Bone marrow (tissue), 2 donors: ENCODE data around the gene NRDC.
"Not testable (repeated sequence)": the region's sequence is repeated elsewhere in the genome, so short reads cannot be mapped to it uniquely, and the experiment has no call there.

ENCODE experiments used
- DNase-seq, 2 donors: peaks; one replicate each; lab custom pipeline; 2025; lab: John Stamatoyannopoulos, UW

Gene NRDC

DNA sequence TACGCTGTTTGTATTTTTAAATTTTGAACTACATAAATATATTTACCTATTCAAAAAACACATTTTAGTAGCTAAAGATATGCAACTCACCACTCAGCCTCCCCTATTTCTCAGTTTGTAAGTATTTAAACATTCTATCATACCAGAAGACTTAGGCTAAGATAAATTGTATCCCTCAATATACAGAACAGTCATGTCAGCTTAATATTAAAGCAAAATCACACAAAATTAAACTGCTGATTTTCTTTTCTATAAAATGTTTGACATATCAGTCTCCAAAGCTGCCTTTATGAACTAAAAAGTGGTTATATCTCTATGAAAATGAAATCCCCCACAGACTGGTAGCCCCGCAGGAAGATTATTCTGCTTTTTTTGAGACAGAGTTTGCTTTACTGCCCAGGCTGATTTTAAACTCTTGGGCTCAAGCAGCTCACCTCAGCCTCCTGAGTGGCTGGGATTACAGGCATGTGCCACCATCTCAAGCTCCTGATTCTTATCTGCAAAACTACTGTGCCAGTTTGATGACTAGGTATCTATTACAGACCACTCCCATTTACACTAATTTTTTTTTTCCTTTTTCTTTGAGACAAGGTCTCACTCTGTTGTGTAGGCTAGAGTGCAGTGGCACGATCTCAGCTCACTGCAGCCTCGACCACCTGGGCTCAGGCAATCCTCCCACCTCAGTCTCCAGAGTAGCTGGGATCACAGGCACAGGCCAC, 37.6 kb downstream of the NRDC start:
- no peak for DNase-seq

DNA sequence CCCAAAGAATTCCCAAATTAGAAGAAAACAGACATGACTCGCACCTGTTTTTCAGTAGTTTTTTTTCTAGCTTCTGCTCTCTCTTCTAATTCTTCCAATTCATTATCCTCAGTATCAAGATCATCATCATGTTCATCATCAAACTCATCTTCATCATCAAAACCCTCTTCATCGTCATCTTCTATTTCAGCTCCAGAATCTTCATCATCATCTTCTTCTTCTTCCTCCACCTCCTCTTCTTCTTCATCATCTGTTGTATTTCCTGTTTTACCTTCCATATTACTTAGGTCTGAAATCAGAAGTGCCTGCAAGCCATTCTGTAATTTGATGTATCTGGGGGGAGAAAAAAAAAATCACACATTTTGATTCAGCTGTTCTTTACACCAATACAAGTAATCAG, 38.3 kb downstream of the NRDC start:
- no peak for DNase-seq

DNA sequence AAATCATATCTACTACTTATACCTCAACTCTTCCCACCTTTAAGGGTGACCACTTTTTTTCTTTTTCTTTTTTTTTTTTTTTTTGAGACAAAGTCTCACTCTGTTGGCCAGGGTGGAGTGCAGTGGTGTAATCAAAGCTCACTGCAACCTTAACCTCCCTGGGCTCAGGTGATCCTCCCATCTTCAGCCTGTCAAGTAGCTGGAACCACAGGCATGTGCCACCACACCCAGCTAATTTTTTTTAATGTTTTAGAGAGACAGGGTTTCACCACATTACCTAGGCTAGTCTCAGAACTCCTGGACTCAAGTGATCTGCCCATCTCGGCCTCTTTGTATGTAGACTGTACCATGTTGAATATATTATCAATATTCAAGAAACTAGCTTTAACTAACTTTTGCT, 39.4 kb downstream of the NRDC start:
- DNase-seq = no peak

DNA sequence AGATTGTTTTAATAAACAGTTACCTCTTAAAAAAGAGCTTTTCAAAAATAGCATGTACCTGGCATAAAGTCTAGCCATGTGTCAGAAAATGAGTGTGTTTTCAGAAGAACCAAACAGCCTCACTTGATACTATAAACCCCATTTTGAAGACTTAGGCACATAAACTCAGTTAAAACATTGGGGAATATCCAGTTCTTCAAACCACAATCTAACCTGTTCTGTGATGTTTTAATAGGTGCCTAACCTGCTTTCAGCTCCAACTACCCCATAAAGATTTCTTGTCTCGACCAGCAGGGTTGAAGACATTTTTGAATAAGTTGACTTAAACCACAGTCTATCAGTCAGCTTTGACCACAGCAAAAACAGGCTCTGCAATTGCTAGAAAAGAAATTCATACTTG, 41.3 kb downstream of the NRDC start:
- no peak for DNase-seq

DNA sequence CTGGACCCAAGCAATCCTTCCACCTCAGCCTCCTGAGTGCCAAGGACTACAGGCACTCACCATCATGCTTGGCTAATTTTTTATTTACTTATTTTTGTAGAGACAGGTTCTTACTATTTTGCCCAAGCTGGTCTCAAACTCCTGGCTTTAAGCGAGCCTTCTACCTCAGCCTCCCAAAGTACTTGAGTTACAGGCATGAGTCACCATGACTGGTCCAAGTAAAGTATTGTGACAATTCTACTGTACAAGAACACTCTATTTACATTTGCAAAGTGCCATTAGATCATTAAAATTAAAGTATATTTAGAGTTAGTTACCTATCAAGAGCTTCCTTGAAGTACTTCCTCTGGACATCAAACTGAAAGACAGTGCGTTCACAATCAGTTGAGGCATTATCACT, 44.8 kb downstream of the NRDC start:
- no peak for DNase-seq

DNA sequence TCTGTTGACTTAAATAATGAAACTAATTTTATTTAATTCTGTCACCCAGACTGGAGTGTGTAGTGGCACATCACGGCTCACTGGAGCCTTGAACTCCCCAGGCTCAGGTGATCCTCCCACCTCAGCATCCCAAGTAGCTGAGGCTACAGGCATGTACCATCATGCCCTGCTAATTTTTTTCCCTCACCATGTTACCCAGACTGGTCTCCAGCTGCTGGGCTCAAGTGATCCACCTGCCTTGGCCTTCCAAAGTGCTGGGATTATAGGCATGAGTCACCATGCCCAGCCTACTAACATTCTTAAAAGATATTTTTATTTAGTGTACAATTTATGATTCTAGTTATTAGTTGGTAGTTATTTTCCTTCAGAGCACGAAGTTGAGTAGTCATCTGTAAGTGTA, 49.5 kb downstream of the NRDC start:
- DNase-seq = no peak

DNA sequence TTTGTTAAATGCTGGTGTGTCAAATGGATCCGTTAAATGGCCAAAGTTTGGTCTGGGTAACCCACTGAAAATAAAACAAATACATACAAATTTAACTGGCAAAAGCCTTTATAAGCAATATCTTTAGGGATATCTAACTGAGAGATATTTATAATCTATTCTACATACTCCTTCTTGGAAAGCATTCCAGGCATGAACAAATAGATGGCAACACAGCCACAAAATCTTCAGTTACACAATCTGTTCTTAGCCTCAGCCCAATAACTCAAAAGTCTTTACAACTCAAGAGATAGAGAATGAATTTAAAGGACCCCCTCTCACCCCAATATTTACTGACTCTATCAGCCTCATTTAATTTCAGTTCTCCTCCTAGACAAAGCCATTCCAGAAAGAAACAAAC, 58.7 kb downstream of the NRDC start:
- DNase-seq = no peak

DNA sequence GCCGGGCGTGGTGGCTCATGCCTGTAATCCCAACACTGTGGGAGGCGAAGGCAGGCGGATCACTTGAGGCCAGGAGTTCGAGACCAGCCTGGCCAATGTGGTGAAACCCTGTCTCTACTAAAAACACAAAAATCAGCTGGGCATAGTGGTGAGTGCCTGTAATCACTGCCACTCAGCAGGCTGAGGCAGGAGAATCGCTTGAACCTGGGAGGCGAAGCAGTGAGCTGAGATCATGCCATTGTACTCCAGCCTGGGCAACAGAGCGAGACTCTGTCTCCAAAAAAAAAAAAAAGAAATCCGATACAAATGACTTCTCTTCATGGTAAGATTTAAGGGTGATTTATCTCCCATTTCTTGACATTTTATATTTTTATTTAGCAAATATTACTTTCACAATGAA, 59.5 kb downstream of the NRDC start:
- not testable (repeated sequence) for DNase-seq

DNA sequence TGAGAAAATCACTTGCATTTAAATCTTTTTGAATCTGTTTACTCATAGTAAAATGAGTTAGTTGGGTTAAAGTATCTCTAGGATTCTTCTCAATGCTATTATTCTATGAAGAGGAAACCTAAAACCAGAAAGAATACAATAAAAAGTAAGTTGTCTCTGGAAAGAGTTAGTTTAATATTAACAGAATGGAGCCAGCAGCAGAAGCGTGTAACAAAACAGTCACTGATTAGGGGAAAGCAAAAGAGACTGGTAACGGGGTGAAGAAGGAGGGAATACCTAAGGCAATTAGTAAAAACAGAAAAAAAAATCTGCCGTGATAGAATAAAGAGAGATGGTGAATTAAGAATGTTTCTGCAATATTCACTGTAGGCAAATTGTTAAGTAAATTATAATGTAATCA, 60.0 kb downstream of the NRDC start:
- no peak for DNase-seq

DNA sequence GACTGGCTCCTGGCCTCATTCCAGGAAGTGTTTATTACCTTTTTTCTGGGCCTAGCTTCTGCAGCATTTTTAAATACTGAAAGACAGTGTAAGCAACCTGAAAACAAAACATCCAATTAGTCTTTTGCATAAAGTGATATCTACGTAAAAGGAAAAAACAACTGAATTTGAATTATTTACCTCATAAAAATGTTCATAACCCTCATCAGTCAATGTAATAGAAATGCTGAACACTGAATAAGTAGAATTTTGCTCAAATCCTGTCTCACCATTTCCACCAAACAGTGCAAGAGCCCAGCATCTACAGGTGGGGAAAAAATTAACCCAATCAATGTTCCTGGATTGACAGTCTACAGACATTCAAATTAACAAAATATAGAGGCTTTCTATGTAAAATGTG, 64.0 kb downstream of the NRDC start:
- no peak for DNase-seq

DNA sequence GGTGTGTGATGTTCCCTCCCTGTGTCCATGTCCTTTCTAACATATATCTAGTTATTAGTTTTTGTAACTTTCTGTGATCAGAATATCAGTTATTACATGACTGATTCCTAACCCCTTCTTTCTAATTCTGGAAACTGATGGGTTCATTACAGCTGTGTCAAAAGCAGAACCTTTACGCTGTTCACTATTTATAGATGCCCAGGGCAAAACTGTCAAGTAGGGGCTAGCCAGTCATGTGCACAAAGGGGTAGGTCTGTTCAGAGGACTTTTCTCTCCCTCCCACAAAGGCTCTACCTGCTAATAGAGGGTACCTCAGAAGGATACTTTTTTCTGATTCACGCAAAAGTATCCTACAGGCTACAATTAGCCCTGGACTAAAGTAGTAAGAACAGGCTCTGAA, 79.2 kb downstream of the NRDC start:
- DNase-seq = no peak

DNA sequence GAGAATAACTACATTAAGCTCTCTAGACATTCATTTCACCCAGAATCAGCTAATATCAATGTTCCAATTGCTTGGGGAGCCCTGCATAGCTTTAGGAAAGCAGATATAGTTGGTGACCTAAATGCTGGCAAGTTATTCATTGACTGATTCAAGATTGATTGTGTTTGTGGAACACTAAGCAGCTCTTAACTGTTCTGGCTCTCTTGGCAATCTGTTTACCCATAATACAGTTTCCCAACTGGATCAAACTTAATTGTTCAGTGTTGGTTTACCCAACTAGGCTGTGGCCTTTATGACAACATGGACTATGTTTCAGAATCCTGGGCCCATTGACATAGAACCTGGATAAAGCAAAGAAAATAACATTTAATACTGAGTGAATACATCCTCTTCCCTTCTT, 83.7 kb downstream of the NRDC start:
- DNase-seq = no peak

DNA sequence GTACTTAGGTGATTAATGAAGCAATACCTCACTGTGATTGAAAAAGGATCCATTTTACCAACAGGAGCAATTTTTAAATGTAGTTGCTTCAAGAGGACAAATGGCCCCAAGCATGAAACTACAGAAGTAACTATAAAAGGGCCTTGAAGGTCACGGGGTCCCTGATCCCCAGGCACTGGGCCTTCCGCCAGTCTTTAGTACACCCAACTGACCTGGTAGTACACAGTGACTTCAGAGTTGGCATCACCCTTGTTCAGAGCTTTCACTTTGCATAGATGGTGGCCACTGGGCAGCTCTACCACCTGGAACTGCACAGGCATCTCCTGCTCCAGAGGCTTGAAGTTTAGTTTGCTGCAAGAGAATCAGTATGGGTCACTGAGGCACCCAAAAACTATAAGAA, 84.3 kb downstream of the NRDC start:
- DNase-seq = no peak

DNA sequence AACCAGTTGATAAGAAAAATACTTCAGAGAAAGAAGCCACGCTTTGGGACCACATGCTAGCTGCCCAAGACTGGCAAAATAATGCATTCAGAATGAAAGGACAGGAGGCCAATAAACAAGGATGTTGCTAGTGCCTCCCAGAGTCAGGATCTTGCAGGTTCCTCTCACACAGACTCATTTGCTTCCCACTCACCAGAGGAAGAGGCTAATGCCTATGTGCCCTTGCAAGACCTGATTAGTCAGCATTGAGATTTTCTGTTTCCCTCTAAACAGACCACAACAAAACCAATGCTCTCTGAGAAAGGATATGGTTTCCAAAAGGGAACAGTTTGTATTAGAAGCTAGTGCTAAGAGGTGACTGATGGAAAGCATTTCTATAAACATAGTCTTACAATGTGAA, 85.7 kb downstream of the NRDC start:
- DNase-seq = peak in 1 of 2 donors; percentile 49

DNA sequence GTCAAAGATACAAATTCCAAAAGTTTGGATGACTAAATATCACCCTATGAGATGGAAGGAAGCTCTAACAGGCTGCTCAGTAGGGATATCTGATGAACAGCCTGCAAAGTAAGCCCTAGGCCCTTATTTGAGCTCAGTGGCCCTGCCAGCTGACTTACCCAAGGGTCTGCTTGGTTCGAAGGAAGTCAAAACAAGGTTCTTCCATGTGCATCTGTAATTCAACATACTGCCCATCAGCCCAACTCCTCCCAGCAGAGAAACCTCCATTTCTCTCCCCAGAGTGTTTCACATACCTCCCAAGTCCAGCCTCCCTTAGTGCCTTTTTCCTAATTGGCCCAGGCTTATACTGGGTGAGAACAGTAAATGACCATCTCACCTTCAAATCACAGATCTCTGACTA, 86.6 kb downstream of the NRDC start:
- no peak for DNase-seq

DNA sequence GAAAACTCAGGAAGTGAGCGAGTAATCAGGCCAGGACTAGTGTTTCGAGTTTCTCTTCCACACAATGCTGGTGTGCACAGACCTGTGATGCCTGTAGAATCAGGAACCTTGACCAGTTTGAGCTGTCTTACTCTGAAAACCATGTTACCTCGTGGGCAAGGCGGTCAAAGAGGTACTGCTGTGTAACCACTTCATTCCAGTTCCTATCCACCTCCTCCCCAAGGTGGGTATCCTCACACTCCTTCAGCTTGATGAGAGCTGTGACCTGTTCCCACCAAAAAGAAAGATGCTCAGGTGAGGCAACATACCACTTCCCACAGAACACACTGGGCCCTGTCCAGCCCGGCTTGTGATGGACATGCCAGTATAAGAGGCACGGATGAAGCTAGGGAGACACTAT, 88.1 kb downstream of the NRDC start:
- no peak for DNase-seq

DNA sequence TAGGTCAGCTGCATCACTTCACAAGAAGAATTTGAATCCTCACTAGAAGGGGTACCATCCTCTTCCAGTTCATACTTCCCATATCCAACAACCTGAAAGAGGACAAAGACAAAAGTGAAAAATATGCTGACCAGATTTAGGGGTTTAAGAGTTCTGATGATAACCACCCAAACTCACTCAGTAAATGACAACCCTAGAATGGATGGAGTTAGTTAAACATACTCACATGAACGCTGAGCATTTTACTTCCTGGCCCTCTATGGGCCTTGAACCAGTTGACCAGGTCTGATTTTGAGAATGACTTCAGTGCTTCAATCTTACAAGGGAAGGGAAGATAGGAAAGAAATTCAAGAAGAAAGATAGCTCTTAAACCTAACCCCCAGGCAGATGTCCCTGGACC, 89.2 kb downstream of the NRDC start:
- no peak for DNase-seq

DNA sequence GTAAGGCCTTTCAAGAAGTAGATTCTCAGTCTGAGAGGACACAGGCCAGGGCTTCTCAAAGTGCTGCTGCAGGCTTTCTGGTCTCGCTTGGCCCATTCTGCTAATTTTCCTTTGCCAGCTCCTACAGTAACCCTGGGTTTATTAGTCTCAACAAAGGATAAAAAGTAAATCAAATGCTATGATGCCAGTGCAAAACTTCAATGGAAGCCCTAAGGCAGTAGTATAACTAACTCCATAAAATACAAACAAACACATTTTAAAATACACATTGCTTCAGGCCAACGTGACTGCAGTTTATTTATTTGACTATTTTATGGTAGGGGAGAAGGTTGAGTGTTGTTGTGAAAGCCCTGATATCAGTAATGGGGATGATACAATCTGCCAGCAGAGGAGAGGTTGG, 89.6 kb downstream of the NRDC start:
- no peak for DNase-seq

DNA sequence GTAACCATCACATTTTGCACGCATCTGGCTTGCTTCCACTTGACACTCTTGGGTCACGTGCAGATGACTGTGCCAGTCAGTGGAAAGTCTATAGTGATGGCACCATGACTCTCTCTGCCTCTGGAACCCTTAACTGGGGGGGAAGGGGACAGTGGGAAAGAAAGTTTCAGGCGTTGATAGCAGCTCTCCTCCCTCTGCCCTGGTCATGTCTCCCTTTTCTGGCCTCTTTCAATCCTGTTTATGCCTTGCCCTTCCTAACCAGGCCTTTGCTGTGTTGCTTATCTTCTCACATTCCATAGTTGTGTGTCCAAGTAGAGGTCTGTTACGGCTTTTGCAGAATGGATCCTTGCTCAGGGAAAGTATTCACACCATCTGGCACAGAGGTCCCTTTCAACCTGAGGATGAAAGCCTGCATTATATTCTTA, 93.5 kb downstream of the NRDC start:
- DNase-seq = no peak

DNA sequence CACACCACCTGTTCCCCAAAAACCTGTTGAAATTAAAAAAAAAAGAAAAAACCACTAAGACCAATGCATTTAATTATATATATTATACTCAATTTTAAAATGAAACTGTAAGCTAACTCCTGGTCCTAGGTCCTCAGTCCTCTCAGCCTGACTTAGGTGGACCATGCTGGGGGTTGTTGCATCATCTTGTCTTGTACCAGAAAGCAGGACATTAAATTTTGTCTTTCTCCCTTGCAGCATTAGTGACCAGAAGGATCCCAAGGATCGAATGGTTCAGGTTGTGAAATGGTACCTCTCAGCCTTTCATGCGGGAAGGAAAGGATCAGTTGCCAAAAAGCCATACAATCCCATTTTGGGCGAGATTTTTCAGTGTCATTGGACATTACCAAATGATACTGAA, 97.6 kb downstream of the NRDC start:
- no peak for DNase-seq

DNA sequence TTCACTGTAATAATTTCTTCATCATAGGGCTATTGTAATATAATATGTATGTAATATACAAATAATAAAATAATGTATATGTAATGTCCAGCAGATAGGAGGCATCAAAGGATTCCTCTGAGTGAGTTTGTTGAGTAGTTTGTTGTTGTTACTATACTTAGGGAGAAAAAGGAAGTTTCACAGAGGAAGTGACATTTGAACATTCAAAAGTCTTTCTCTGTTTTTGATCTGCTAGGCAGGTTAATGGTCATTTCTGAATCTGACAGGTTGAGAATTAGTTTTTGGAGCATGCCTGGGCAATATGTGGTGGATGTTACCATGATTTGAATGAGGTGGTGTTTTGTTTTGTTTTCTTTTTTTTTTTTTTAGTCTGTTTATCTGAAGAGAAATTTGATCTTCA, 102.1 kb downstream of the NRDC start:
- no peak for DNase-seq

DNA sequence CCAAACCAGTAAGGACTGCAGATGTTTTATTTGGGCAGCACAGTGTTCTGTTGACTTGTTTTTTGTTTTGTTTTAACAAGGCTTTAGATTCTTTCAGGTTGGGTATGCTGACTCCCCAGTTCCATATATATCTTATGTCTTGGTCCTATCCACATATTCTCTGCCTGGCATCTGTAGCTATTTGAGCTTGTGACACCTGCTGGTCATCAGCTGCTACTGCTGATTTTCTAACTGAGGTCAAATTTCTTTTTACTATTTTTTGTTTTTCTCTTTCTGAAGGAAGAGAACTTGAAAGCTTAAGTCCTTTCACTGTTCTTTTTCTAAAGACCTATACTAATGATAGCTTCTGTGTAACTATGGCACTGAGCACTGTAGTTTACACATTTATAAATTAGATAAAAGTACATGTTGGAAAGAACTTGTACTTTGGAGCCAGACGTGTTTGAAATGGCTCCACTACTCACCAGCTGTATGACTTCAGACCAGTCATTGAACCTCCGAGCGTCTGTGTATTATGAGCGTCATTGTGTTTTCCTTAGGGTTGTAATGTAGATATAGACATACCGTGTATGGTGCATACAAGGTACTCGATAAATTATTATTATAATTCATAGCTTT, 109.4 kb downstream of the NRDC start:
- peak in 1 of 2 donors; percentile 32 for DNase-seq

DNA sequence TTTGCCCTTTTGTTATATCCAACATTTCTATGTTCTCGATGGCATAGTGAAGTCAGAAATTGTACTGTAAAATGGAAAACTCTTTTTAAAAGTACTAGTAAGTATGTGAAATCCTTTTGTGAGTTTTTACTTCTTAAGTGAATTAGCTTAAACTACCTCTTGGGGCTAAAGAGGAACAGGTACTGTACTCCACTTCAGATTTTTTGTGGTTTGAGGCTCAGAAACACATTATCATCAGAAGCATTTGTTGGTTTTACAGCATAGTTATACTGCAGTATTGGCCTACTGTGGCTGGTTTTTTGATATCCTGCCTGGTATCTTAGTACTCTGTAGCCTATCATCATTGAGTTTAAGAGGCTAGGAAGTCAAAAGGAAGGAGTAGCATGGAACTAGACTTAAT, 117.2 kb downstream of the NRDC start:
- DNase-seq = no peak

DNA sequence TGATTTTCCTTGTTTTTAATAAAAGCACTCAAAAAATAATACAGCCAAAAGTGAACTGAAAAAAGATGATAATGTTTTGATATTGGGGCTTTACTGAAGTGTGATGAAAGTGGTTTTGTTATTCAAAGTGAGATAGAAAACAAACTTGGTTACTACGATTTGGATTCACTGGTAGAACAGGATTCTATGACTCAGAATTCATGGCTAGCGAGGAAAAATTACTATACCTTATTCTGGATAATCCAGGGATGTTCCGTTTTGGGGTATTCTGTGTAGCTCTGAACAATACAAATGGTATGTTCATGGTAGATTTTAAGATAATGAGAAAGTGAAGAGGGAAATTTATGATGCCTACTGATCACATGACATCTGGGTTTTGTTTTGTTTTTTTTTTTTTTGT, 117.7 kb downstream of the NRDC start:
- DNase-seq = no peak
